HFF-Myc (cell line): ENCODE data around the gene PGBD4.

Experiments used
- DNase-seq: peaks from one replicate; pipeline ENCODE4 v3.0.0-alpha.2; 2011; ENCODE audit warnings: low read depth; ENCODE audit errors: extremely low read depth
- H3K4me3 ChIP-seq: replicated peaks from 2 replicates; pipeline ENCODE4 v1.5.1; 2011; ENCODE audit warnings: low read depth, mild to moderate bottlenecking, control low read depth, low read length
- TF ChIP-seq, protein P1 (sequence below): IDR thresholded peaks from 2 replicates; pipeline ENCODE4 v1.5.1; 2012; ENCODE audit warnings: mild to moderate bottlenecking, low read depth, low read length, control low read depth; ENCODE audit errors: missing control alignments

Gene PGBD4

DNA sequence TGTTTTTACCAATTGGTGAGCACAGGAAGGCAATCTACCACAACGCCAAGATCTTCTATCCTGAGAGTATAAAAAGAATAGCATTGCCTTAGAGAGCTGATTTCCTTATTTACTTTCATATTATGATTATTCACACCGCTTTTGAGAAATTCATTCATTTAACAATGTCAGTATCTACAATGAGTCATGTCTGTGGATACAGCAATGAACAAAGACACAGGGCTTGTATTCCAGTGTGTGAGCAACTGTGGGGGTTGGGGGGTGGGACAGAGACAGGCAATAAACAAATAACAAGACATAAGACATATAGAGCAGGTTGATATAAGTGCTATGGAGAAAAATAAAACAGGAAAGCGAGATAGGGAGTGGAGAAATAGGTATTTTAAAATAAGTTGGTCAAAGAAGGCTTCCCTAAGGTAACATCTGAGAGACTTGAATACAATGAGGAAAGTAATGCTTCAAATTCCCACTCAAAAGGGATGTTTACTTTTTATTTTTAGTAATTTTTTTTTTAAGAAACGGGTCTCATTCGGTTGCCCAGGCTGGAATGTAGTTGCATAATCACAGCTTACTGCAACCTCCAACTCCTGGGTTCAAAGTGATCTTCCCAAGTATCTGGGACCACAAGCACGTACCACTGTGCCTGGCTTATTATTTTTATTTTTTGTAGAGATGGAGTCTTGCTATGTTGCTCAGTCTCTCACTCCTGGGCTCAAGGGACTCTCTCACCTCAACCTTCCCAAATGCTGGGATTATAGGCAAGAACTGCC lies 45.7 kb downstream of the PGBD4 start:
- no peak overlapping the region for H3K4me3 ChIP-seq
- no peak for DNase-seq
- TF ChIP-seq, protein P1, sequence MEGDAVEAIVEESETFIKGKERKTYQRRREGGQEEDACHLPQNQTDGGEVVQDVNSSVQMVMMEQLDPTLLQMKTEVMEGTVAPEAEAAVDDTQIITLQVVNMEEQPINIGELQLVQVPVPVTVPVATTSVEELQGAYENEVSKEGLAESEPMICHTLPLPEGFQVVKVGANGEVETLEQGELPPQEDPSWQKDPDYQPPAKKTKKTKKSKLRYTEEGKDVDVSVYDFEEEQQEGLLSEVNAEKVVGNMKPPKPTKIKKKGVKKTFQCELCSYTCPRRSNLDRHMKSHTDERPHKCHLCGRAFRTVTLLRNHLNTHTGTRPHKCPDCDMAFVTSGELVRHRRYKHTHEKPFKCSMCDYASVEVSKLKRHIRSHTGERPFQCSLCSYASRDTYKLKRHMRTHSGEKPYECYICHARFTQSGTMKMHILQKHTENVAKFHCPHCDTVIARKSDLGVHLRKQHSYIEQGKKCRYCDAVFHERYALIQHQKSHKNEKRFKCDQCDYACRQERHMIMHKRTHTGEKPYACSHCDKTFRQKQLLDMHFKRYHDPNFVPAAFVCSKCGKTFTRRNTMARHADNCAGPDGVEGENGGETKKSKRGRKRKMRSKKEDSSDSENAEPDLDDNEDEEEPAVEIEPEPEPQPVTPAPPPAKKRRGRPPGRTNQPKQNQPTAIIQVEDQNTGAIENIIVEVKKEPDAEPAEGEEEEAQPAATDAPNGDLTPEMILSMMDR = no peak

DNA sequence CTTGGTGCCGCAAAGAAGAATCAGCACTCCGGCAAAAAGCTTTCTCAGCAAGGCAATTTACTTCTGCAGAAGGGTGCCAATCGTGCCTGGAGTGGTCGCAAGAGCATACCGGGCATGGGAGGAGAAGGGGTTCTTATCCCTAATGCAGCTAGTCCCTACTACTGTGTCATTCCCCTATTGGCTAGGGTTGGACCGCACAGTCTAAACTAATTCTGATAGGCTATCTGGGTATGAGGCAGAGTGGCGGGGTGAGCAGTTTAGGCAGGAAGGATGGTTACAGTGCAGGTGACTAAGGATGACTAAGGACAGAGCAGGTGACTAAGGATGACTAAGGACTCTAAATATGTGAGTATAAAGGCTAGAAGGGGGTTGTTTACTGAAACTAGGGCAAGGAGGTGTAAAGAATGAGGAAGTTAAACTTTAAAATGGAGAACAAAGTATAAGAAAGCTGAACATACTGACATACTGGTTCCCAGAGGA lies 52.9 kb downstream of the PGBD4 start:
- TF ChIP-seq, protein P1 = no peak
- no peak for DNase-seq
- H3K4me3 ChIP-seq = no peak overlapping the region

GRCh38 chr15:34155859-34156258 lies 54.0 kb downstream of the PGBD4 start:
- TF ChIP-seq, protein P1 = no peak
- DNase-seq = no peak
- no peak overlapping the region for H3K4me3 ChIP-seq
